Measurements from ENCODE around the gene POLR1A.

POLR1A gene

GRCh38 chr2:86105252-86105968 lies at the start of gene POLR1A:
Gene POLR1A (minus strand): TSS chr2:86105886. CDS start chr2:86105776, 110 bp downstream.
- DNase-seq (ENCODE audit: low read depth), result peak; percentile 74

GRCh38 chr2:86150502-86150901 lies 44.8 kb upstream of the POLR1A start:
- no peak for DNase-seq (ENCODE audit: low read depth)

GRCh38 chr2:86147793-86148192 lies 42.1 kb upstream of the POLR1A start:
- no peak for DNase-seq (ENCODE audit: low read depth)

- DNase-seq (ENCODE audit: low read depth), result no peak
These were observed 38.4 kb upstream of the POLR1A start for GRCh38 chr2:86143926-86144685.

- no peak for DNase-seq (ENCODE audit: low read depth)
These were observed 37.6 kb upstream of the POLR1A start for GRCh38 chr2:86143307-86143706.

- no peak for DNase-seq (ENCODE audit: low read depth)
These were observed 37.0 kb upstream of the POLR1A start for GRCh38 chr2:86142436-86143257.

- no peak for DNase-seq (ENCODE audit: low read depth)
These were observed 35.3 kb upstream of the POLR1A start for GRCh38 chr2:86140969-86141392.

GRCh38 chr2:86139981-86140380 lies 34.3 kb upstream of the POLR1A start:
- no peak for DNase-seq (ENCODE audit: low read depth)

GRCh38 chr2:86138736-86139625 lies 33.3 kb upstream of the POLR1A start:
- DNase-seq (ENCODE audit: low read depth), result no peak

GRCh38 chr2:86136141-86136540 lies 30.5 kb upstream of the POLR1A start:
- no peak for DNase-seq (ENCODE audit: low read depth)

- DNase-seq (ENCODE audit: low read depth), result no peak
These were observed 30.0 kb upstream of the POLR1A start for GRCh38 chr2:86135653-86136052.

- no peak for DNase-seq (ENCODE audit: low read depth)
These were observed 29.0 kb upstream of the POLR1A start for GRCh38 chr2:86134709-86135108.

GRCh38 chr2:86124683-86125082 lies 19.0 kb upstream of the POLR1A start:
- DNase-seq (ENCODE audit: low read depth), result no peak

- DNase-seq (ENCODE audit: low read depth), result no peak
These were observed 17.7 kb upstream of the POLR1A start for GRCh38 chr2:86123328-86123925.

- no peak for DNase-seq (ENCODE audit: low read depth)
These were observed 12.4 kb upstream of the POLR1A start for GRCh38 chr2:86118130-86118529.

- no peak for DNase-seq (ENCODE audit: low read depth)
These were observed 1.3 kb upstream of the POLR1A start for GRCh38 chr2:86107031-86107430.

GRCh38 chr2:86105969-86106945 lies 571 bp upstream of the POLR1A start, which contains the start of gene PTCD3:
Gene PTCD3 (plus strand): TSS chr2:86106235. CDS start chr2:86106248, 13 bp downstream.
- peak; percentile 91 for DNase-seq (ENCODE audit: low read depth)

- no peak for DNase-seq (ENCODE audit: low read depth)
These were observed 3.5 kb downstream of the POLR1A start for GRCh38 chr2:86102157-86102556.

- DNase-seq (ENCODE audit: low read depth), result no peak
These were observed 7.8 kb downstream of the POLR1A start for GRCh38 chr2:86097913-86098312.

Measured in stimulated activated CD8-positive, alpha-beta memory T cell treated with anti-CD3 and anti-CD28 coated beads, Interleukin-4, amount 100 ng/mL, for 24 hours (primary cell).